HG02943 (cell line): ENCODE results near the gene FIZ1.

Experiments used
- ATAC-seq: cut with Tn5 transposase; IDR thresholded peaks from one replicate; pipeline ENCODE4 v1.9.1; 2021; ENCODE audit warnings: mild to moderate bottlenecking, low read depth, moderate library complexity; ENCODE audit not compliant: unreplicated experiment

FIZ1 gene

DNA sequence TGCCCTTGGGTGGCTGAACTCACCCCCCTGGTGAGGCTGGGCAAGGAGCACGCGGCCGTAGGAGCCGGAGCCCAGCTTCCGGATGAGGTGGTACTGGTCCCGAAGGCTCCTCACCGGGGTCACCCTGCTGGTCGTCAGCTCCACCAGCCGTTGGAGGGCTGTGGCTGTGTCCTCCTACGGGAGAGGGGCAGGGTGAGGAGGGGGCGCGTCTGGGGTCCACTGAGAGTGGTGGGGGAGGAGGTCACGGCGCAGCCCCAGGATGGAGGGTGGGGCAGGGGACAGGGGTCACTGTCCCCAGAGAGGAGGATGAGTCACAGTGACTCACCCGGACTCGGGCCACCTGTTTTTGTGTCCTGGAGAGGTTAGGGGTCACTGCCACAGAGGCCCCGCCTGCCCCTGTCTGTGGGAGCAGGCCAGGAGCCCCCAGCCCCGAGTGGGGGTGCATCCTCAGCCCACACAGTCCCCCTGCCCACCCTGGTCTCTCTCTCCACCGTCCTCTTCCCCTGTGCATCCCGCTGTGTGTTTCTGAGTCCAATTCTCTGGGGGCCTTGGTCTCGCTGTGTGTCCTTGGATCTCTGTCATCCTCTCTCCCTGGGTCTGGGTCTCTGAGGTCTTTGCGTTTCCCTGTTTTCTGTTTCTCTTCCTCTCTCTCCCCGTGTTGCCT, 54.4 kb downstream of the FIZ1 start:
- no peak for ATAC-seq

GRCh38 chr19:55544014-55544413, 55.3 kb downstream of the FIZ1 start:
- ATAC-seq, result no peak

DNA sequence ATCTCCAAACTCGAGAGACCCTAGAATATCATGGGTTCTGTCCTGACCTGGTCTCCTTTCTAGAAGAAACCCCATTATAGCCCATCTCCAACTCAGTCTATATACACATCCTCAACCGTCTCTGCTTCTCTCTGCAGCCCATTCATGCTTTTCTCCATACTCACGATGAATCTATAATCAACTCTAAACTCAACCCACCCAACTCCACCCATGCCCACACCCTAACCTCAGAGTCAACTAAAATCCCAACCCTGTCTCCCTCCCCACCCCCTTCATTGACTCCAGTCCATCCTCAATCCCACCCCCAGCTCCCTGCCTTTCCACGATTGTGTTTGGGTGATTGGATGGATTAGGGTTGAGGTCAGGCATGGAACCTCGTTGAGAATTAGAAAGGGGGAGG, 55.8 kb downstream of the FIZ1 start:
- ATAC-seq, result no peak

- ATAC-seq, result no peak
Observed at GRCh38 chr19:55542292-55542855, 56.9 kb downstream of the FIZ1 start.
